Adrenal gland (tissue), 12 donors: ENCODE measurements around the gene MAPK7. TPM values are rescaled to one million over a fixed set of nuclear protein-coding genes. Genes with fewer than 3 reads are reported as not detected.

ENCODE experiments used
- DNase-seq, 7 donors: peaks; one replicate each; pipeline ENCODE4 v3.0.0-alpha.2; 2019 to 2020
- H3K27ac ChIP-seq, 5 donors: fragments of 200-600 bp; sonication (generic) in 4 of 5; 1 replicate in 3 of 5; 2 replicates in 2 of 5; pipeline versions ENCODE4 v1.5.1 to v1.8.0; 2016 to 2020; ENCODE audit warnings: mild to moderate bottlenecking in 1 of 5
- H3K27me3 ChIP-seq: fragments of 200-600 bp; 2 replicates; pipeline ENCODE4 v1.8.0; 2021
- H3K36me3 ChIP-seq, 2 donors: fragments of 200-600 bp; replicated peaks in 1 of 2; 1 replicate in 1 of 2; 2 replicates in 1 of 2; pipeline versions ENCODE4 v1.5.1 to v1.8.0; 2018 to 2022
- H3K4me1 ChIP-seq, 2 donors: fragments of 200-600 bp; replicated peaks in 1 of 2; 1 replicate in 1 of 2; 2 replicates in 1 of 2; pipeline versions ENCODE4 v1.5.1 to v1.8.0; 2018 to 2021
- H3K4me3 ChIP-seq, 4 donors: fragments of 200-600 bp; sonication (generic) in 3 of 4; one replicate each; pipeline ENCODE4 v1.5.1; 2016 to 2018
- H3K9me3 ChIP-seq, 3 donors: fragments of 200-600 bp; sonication (generic) in 1 of 3; replicated peaks in 1 of 3; 1 replicate in 2 of 3; 2 replicates in 1 of 3; pipeline versions ENCODE4 v1.5.1 to v1.8.0; 2016 to 2021
- CTCF ChIP-seq, 6 experiments: fragments of 450-650 bp in 4 of 6; fragments of 200-600 bp in 2 of 6; sonication (generic) in 1 of 6; IDR thresholded peaks; 1 replicate in 5 of 6; 2 replicates in 1 of 6; pipeline versions ENCODE4 v1.5.1 to v1.8.0; 2016 to 2021; ENCODE audit warnings: antibody characterized with exemption in 6 of 6, mild to moderate bottlenecking in 2 of 6, moderate library complexity in 1 of 6
- POLR2A ChIP-seq, 2 donors: fragments of 450-650 bp; IDR thresholded peaks; one replicate each; pipeline ENCODE4 v1.6.1; 2017; ENCODE audit warnings: antibody characterized with exemption in 2 of 2, mild to moderate bottlenecking in 2 of 2, moderate library complexity in 1 of 2
- WGBS, 4 donors: extraction: QIAGEN DNeasy Blood & Tissue Kit in 2 of 4; methylation state at CpG; one replicate each; pipeline versions ENCODE4 v1.1.5 to v1.1.7; 2013 to 2017; 5-methylcytosine and 5-hydroxymethylcytosine counted together
- intact Hi-C, 2 donors: fragments of 100-400 bp; cut with DNase I; formaldehyde crosslinking; loops; one replicate each; pipeline versions ENCODE4 v1.14.1 to v1.15.0; 2022 to 2023
- polyA plus RNA-seq, 3 donors: library from polyadenylated mRNA; stranded (reverse); fragments of 200-250 nt in 2 of 3; fragments of 350-450 nt in 1 of 3; fragmentation: Illumina TruSeq in 1 of 3; extraction: RNeasy Lipid Tissue Mini Kit (QIAGEN cat#74804) in 1 of 3; gene quantifications; one replicate each; pipeline ENCODE4 v1.2.3, GENCODE V29; 2013 to 2014
- total RNA-seq, 9 donors: library from RNA; depleted of rRNA in 4 of 9; stranded (reverse); fragments of >200 nt in 4 of 9; fragments of 120-200 nt in 1 of 9; fragmentation: NEBNext Ultra II Directional in 1 of 9; extraction: Animal tissue kit (Norgen Biotek cat#: 25700) in 1 of 9; gene quantifications; one replicate each; pipeline versions ENCODE4 v1.1.0 to v1.2.4, GENCODE V29; 2013 to 2023
- donor health status: healthy with polysubstance abuse.
- donor health status: Bipolar disorder and iron deficiency.
- donor health status: DM: yes; HTN: yes; CAD: no.
- donor health status: DM: no; HTN: no; CAD: no.
- donor health status: DM: no; HTN: no; CAD: no.
- donor health status: DM: yes; HTN: yes; CAD: no.

Gene MAPK7
- total and polyA plus RNA-seq, 12 donors = 7.6 to 223 (median 44.6) TPM

GRCh38 chr17:19401321-19402010 is 23.2 kb downstream of the MAPK7 start:
- H3K4me3 ChIP-seq = no peak overlapping the region
- H3K27me3 ChIP-seq = no peaks in the 10 kb centered on the region
- TF ChIP-seq CTCF (IDR thresholded peaks at IDR 0.05) = no peak
- TF ChIP-seq POLR2A (IDR thresholded peaks at IDR 0.05) = no peak
- DNase-seq = no peak
- H3K9me3 ChIP-seq = no peaks in the 10 kb centered on the region
- no peaks in the 10 kb centered on the region for H3K36me3 ChIP-seq
- intact Hi-C loops = no loop called here
- peak overlapping the region in 1 of 5 donors; percentile 3 for H3K27ac ChIP-seq
- H3K4me1 ChIP-seq = peaks cover 6 to 29% of the 10 kb centered on the region in 2 donors
- 72 to 87% (median 84%) methylated on average over 8 of the region's 8 CpGs for WGBS, 4 donors

GRCh38 chr17:19402171-19402570 is 23.9 kb downstream of the MAPK7 start:
- Histone ChIP-seq H3K9me3 (no peaks in the 10 kb centered on the region), H3K36me3 (no peaks in the 10 kb centered on the region), H3K4me1 (peaks cover 6 to 29% of the 10 kb centered on the region in 2 donors), H3K27me3 (no peaks in the 10 kb centered on the region), H3K4me3 (no peak overlapping the region), H3K27ac (peak overlapping the region in 2 of 5 donors; percentile 3 to 8)
- DNase-seq = no peak
- TF ChIP-seq POLR2A (IDR thresholded peaks at IDR 0.05) = no peak
- no peak for TF ChIP-seq CTCF (IDR thresholded peaks at IDR 0.05)
- intact Hi-C loops = no loop called here
- 75 to 90% (median 84%) methylated on average over 1 of the region's 1 CpG for WGBS, 4 donors

- no peaks in the 10 kb centered on the region for H3K27me3 ChIP-seq
- no peaks in the 10 kb centered on the region for H3K36me3 ChIP-seq
- H3K4me3 ChIP-seq = no peak overlapping the region
- H3K4me1 ChIP-seq = peaks cover 6 to 26% of the 10 kb centered on the region in 2 donors
- DNase-seq = no peak
- WGBS, 4 donors = 93 to 98% (median 95%) methylated on average over 4 of the region's 4 CpGs
- H3K27ac ChIP-seq = no peak overlapping the region
- intact Hi-C loops = no loop called here
- TF ChIP-seq POLR2A (IDR thresholded peaks at IDR 0.05) = no peak
- TF ChIP-seq CTCF (IDR thresholded peaks at IDR 0.05) = no peak
- H3K9me3 ChIP-seq = no peaks in the 10 kb centered on the region
Observed at GRCh38 chr17:19403021-19403420, 24.7 kb downstream of the MAPK7 start.

- no peaks in the 10 kb centered on the region for H3K27me3 ChIP-seq
- intact Hi-C loops = no loop called here
- no peak overlapping the region for H3K27ac ChIP-seq
- H3K9me3 ChIP-seq = no peaks in the 10 kb centered on the region
- 68 to 91% (median 73%) methylated on average over 1 of the region's 1 CpG for WGBS, 4 donors
- TF ChIP-seq POLR2A (IDR thresholded peaks at IDR 0.05) (no peak), CTCF (IDR thresholded peaks at IDR 0.05) (no peak)
- peaks cover 6 to 14% of the 10 kb centered on the region in 2 donors for H3K4me1 ChIP-seq
- no peak overlapping the region for H3K4me3 ChIP-seq
- no peaks in the 10 kb centered on the region for H3K36me3 ChIP-seq
- no peak for DNase-seq
Observed at GRCh38 chr17:19404264-19404663, 26.0 kb downstream of the MAPK7 start.
